ENCODE results near the gene EIPR1. TPM values are rescaled to one million over a fixed set of nuclear protein-coding genes. Genes with fewer than 3 reads are reported as not detected.
"Not testable (repeated sequence)": the region's sequence is repeated elsewhere in the genome, so short reads cannot be mapped to it uniquely, and the experiment has no call there.

The EIPR1 gene
- total RNA-seq, 1 donor from 2014 or later, result 43.0 TPM

GRCh38 chr2:3403587-3404334 lies 26.1 kb upstream of the EIPR1 start:
- intact Hi-C loops (cut with micrococcal nuclease), result no loop called here

GRCh38 chr2:3399829-3400228 lies 22.2 kb upstream of the EIPR1 start:
- intact Hi-C loops (cut with micrococcal nuclease), result no loop called here

DNA sequence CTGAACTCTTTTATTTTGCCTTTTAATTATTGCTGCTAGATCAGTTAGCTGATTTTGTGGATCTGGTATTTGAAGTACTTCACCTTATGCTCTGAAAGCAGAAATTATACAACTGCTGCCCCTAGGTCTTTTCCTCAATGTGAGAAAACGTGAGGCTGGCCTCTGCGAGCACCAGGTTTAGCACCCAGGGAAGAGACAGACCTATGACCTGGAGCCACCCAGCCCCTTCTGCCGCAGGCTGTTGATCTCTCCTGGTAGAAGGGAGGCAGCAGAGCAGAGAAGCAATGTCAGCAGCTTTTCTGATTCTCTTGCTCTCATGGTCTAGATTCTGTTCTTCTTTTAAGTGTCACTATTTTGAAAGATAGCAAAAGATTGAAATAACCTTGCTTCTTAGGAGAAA lies 21.8 kb upstream of the EIPR1 start:
- intact Hi-C loops (cut with micrococcal nuclease), result no loop called here

DNA sequence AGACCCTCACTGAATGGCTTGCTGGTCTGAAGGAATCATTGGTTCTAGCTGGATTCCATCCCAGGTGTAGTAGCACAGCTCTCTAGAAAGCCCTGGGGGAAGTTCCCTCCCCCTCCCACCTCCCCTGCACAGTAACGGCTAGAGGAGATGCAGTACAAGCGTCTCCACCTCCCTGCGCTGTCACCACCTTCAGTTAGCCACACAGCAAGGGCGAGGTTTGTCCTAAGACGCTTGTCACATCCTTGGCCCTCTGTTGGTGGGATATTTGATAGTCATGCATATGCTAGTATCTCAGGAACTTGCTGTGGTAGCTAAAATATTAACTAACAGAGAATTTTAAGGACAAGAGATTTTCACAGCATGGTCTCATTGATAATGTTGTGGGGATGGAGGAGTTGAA lies 21.2 kb upstream of the EIPR1 start:
- intact Hi-C loops (cut with micrococcal nuclease), result no loop called here

DNA sequence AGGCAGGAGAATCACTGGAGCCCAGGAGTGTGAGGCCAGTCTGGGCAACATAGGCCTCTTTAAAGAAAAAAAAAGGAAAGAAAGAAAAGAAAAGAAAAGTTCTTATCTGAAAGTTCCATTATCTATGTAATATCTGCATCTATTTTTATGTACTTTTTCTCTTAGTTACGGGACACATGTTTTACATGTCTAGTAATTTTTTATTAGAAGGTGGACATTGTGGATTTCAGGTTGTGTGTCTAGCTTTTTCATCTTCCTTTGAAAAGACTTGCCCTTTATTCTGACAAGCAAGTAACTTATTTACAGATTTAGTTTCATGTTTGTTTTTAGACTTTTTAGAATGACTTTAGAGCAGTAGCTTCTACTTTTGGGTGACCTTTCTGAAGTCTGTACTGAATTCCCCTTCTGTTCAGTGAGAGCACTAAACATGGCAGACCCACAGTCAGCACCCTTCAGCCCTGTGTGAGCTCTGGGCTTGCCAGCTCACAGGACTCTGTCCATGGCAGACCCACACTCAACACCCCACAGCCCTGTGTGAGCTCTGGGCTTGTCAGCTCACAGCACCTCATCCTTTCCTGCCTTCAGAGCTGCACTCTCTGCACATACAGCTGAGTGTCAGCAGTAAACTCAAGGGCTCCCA lies 19.4 kb upstream of the EIPR1 start:
- intact Hi-C loops (cut with micrococcal nuclease), result no loop called here

DNA sequence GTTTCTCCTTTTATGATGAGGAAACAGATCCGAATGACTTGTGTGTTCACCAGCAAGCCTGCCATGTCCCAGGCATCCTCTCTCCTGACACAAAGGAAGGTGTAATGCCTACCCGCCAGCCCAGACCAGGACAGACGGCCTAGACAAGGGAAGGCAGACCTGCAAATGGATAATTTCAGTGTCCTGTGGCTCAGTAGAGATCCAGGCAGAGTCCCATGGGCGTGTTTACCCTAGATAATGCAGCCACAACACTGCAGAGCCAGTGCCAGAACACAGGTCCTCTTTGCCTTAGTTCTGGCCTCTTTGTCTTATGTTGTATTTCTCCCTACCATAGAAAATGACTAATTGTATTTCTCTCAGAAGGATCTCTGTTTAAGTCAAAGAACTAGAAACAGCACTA lies 14.6 kb upstream of the EIPR1 start:
- intact Hi-C loops (cut with micrococcal nuclease), result no loop called here

DNA sequence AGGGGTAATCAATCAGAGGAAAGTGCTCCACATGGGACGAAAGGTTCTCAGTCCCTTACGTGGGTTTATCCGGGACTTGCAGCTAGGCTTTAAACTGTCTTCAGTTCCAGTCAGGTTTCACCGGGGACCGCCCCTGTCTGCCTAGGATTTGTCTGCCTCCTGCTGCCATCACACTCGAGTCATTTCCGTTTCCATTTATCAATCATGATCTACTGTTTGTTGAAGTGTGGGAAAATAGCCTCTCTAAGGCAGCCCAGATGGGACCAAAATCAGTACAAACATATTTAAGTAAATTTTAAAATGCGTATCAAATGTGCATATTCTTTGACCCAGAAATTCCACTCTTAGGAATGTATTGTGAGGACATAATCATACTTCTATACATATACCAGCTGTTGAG lies 12.4 kb upstream of the EIPR1 start:
- intact Hi-C loops (cut with micrococcal nuclease), result no loop called here

- intact Hi-C loops (cut with micrococcal nuclease), result no loop called here
Observed at GRCh38 chr2:3389193-3389592, 11.6 kb upstream of the EIPR1 start.

- intact Hi-C loops (cut with micrococcal nuclease), result no loop called here
Observed at GRCh38 chr2:3388412-3388738, 10.8 kb upstream of the EIPR1 start.

- intact Hi-C loops (cut with micrococcal nuclease), result no loop called here
Observed at GRCh38 chr2:3387644-3388411, 10.2 kb upstream of the EIPR1 start.

GRCh38 chr2:3387011-3387410 lies 9.4 kb upstream of the EIPR1 start:
- intact Hi-C loops (cut with micrococcal nuclease), result no loop called here

DNA sequence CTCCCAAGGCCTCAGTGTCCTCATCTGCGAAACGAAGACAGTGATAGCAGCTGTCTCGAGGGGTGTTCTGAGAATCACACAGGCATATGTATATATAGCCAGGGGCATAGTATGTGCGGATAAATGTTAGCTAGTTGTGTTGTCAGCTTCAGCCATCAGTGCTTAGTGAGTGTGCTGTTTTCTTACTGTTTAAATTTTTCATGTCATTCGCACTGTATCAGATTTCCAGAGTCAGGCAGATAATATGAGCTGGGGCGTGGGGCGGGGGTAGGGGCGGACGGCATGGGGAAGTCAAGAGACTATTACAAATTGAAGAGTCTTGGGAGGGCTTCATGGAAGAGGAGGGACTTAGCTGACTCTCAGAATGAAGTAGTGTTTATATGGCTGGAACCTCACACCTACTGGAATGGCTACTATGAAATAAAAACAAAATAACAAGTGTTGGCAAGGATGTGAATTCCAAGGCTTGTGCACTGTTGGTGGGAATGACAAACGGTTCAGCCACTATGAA lies 8.9 kb upstream of the EIPR1 start:
- intact Hi-C loops (cut with micrococcal nuclease), result no loop called here

DNA sequence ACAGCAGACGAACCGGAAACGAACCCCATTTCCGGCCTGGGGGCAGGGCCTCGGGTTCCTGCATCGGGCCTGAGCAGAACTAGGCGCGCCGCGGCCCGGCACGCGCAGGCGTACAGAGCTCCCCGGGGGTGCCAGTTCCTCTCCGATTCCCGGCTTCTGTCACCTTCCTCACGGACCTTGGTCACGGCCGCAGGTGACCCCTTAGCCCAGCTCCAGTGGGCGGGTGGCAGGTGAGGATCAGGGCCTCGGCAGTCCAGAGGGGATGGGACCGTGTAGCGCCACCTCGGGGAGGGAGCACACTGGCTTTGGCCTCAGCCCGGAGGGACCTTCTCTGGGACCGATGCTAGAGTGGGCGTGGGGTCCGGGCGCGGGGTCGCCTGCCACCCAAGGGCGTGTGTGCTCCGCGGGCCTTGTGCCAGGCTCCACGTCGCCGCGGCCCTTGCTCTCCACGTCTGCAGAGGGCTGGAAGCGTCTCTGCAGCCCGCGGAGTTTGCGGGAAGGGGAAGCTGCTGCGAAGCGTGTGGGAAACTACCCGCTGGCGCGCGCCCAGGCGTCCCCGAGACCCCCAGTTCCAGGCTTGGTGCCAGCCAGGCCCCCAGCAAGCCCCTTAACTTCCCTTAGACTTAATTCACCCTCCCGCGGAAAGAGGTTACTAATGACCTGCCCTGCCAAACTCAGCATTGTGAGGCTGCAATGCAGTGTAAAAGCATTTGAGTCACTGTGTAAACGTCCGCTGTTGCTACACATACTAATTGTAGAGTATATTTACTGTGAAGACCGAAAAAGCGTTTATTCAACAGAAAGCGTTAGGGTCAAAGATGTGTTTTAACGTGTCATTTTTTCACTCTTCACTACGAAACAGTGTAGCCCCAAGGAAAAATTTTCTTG lies 2.3 kb upstream of the EIPR1 start, which contains the start of gene TRAPPC12:
Gene TRAPPC12 (plus strand): TSS at position 48 of the 888 bp plus-strand sequence. CDS start 7,930 bp downstream, outside the sequence.
- intact Hi-C loops (cut with micrococcal nuclease), result loop anchor here (1.0 to 5.0 kb wide), 2 partner anchors 195 to 1323 kb away; partner anchors contain the start of gene RPS7

- intact Hi-C loops (cut with micrococcal nuclease), result loop anchor here (1.0 to 5.0 kb wide), 2 partner anchors 196 to 1322 kb away; partner anchors contain the start of gene RPS7
Observed at GRCh38 chr2:3379339-3379646, 1.7 kb upstream of the EIPR1 start.

- intact Hi-C loops (cut with micrococcal nuclease), result loop anchor here (1.0 to 5.0 kb wide), 6 partner anchors 142 to 1320 kb away; partner anchors contain the start of genes ADI1 and RNASEH1
Observed at GRCh38 chr2:3377279-3377611, 373 bp downstream of the EIPR1 start.

- intact Hi-C loops (cut with micrococcal nuclease), result loop anchor here (1.0 to 5.0 kb wide), 6 partner anchors 142 to 1320 kb away; partner anchors contain the start of genes ADI1 and RNASEH1
Observed at GRCh38 chr2:3376821-3377220, 797 bp downstream of the EIPR1 start.

DNA sequence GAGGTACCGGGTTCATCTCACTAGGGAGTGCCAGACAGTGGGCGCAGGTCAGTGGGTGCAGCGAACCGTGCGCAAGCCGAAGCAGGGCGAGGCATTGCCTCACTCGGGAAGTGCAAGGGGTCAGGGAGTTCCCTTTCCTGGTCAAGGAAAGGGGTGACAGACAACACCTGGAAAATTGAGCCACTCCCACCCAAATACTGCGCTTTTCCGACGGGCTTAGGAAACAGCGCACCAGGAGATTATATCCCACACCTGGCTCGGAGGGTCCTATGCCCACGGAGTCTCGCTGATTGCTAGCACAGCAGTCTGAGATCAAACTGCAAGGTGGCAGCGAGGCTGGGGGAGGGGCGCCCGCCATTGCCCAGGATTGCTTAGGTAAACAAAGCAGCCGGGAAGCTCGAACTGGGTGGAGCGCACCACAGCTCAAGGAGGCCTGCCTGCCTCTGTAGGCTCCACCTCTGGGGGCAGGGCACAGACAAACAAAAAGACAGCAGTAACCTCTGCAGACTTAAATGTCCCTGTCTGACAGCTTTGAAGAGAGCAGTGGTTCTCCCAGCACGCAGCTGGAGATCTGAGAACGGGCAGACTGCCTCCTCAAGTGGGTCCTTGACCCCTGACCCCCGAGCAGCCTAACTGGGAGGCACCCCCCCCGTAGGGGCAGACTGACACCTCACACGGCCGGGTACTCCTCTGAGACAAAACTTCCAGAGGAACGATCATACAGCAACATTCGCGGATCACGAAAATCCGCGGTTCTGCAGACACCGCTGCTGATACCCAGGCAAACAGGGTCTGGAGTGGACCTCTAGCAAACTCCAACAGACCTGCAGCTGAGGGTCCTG lies 8.1 kb downstream of the EIPR1 start:
- intact Hi-C loops (cut with micrococcal nuclease), result not testable (repeated sequence)

DNA sequence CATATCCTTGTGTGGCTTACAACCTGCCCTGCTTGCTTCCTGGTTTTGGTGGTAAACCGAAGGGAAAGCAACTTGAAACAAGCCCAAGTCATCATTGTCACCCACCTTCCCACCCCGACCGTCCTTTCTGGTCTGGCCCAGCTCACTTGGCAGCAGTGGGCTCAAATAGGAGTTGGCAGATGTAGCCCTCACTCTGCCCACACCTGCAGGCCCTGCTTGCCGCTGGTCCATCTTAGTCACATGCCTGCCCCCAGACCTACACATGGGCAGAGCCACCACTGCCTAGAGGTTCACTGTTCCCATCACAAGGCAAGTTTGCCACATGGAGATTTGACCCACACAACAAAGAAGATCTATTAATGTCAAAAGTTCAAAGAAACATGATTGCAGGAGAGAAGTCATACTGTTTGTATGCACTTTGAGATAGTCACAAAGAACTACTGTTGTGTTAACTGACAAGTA lies 9.3 kb downstream of the EIPR1 start:
- intact Hi-C loops (cut with micrococcal nuclease), result no loop called here

- intact Hi-C loops (cut with micrococcal nuclease), result no loop called here
Observed at GRCh38 chr2:3365219-3365618, 12.4 kb downstream of the EIPR1 start.
